Nephron progenitor cell (in vitro differentiated cells): Measurements from ENCODE around the gene PNKD.

Source experiments
- DNase-seq: peaks from one replicate; pipeline ENCODE4 v3.0.0; 2021
- H3K27ac Mint-ChIP-seq: 2 replicates; pipeline ENCODE4 v1.8.0; 2021; ENCODE audit warnings: mild to moderate bottlenecking, moderate library complexity, mixed read lengths
- H3K27me3 Mint-ChIP-seq: 2 replicates; pipeline ENCODE4 v1.8.0; 2021; ENCODE audit warnings: mild to moderate bottlenecking, low read depth, mixed read lengths; ENCODE audit not compliant: poor library complexity
- H3K36me3 Mint-ChIP-seq: 2 replicates; pipeline ENCODE4 v1.8.0; 2021; ENCODE audit warnings: low read depth, mixed read lengths
- H3K4me1 Mint-ChIP-seq: 2 replicates; pipeline ENCODE4 v1.8.0; 2021; ENCODE audit warnings: mixed read lengths
- H3K4me3 Mint-ChIP-seq: 2 replicates; pipeline ENCODE4 v1.8.0; 2021; ENCODE audit warnings: mild to moderate bottlenecking, moderate library complexity, mixed read lengths
- H3K9me3 Mint-ChIP-seq: 2 replicates; pipeline ENCODE4 v1.8.0; 2021; ENCODE audit warnings: mild to moderate bottlenecking, moderate library complexity, mixed read lengths
- TF ChIP-seq, protein P1 (sequence below): fragments of 200-600 bp; sonication (generic); IDR thresholded peaks from 2 replicates; pipeline ENCODE4 v1.5.0; 2021; ENCODE audit warnings: antibody characterized with exemption

PNKD gene

DNA sequence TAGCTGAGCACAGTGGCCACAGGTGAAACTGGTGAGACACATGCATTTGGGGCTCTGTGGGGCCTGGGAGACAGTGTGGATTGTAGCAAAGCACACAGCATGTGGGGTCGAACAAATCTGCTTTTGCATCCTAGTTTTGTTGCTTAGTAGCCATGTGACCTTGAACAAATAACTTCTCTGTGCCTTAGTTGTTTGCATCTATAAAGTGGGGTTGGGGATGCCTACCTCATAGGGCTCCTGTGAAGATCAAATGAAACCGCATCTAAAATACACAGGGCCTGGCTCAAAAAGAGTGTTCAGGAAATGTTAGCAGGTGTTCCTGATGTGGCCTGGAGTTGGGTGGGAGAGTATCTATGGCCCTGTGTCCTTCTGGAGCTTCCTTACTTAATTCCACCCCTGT, 56.0 kb downstream of the PNKD start:
- no peak overlapping the region for H3K4me3 Mint-ChIP-seq
- peaks cover 10% of the 10 kb centered on the region for H3K27me3 Mint-ChIP-seq

DNA sequence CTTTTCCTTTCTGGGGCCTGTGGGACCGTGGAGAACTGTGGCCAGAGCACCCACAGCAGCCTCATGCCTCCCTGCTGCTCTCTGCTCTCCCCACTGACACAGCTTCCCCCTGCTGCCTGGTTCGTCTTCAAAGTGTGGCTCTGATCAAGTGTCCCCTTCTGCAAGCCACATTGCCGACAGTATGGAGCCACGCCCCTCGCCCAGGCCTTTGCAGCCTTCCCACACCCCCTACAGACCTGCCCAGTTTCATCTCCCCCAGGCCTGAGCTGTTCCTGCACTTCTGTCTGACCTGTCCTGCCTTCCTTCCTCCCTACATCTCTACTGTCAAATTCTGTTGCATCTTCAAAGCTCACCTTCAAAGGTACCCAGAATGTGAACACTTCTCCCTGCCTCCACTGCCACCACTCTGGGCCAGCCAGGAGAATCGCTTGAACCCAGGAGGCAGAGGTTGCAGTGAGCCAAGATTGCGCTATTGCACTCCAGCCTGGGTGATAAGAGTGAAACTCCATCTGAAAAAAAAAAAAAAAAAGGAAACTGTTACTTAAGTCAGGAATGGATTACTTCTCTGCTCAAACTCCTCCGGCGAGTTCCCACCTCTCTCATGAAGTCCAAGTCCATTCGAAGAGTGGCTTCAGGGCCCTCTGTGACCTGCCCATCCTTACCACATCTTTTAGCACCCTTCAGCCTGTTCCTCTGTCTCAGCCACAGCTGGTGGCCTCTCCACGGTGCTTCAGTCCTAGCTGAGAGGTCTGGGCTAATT, 57.3 kb downstream of the PNKD start:
- Mint-ChIP-seq H3K36me3 (no peaks in the 10 kb centered on the region), H3K27ac (peak overlapping the region; percentile 88), H3K4me3 (peak overlapping the region; percentile 6), H3K27me3 (peaks cover 15% of the 10 kb centered on the region), H3K9me3 (no peaks in the 10 kb centered on the region), H3K4me1 (peaks cover 84% of the 10 kb centered on the region)
- no peak for DNase-seq
- TF ChIP-seq, protein P1, sequence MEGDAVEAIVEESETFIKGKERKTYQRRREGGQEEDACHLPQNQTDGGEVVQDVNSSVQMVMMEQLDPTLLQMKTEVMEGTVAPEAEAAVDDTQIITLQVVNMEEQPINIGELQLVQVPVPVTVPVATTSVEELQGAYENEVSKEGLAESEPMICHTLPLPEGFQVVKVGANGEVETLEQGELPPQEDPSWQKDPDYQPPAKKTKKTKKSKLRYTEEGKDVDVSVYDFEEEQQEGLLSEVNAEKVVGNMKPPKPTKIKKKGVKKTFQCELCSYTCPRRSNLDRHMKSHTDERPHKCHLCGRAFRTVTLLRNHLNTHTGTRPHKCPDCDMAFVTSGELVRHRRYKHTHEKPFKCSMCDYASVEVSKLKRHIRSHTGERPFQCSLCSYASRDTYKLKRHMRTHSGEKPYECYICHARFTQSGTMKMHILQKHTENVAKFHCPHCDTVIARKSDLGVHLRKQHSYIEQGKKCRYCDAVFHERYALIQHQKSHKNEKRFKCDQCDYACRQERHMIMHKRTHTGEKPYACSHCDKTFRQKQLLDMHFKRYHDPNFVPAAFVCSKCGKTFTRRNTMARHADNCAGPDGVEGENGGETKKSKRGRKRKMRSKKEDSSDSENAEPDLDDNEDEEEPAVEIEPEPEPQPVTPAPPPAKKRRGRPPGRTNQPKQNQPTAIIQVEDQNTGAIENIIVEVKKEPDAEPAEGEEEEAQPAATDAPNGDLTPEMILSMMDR, result no peak

More for the DNA sequence above, 56.0 kb downstream of the PNKD start:
- DNase-seq, result no peak
- Mint-ChIP-seq H3K36me3 (no peaks in the 10 kb centered on the region), H3K9me3 (no peaks in the 10 kb centered on the region), H3K4me1 (peaks cover 82% of the 10 kb centered on the region), H3K27ac (no peak overlapping the region)
- TF ChIP-seq, protein P1, result no peak

DNA sequence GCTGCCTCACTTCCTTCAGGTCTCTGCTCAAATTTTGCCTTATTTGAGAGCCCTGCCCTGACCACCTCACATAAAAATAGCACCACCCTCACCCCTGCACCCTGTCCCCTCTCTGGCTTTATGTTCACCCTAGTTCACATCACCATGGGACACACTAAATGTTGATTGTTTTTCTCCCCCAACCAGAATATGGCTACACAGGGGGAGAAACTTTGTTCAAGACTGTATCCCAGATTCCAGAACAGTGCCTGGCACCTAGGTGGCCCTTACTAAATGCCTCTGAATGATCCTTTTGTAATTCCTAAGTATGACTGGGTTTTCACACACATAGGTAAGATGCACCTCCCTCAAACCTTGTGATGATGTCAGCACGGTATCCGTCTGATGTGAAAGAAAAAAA, 58.0 kb downstream of the PNKD start:
- peak overlapping the region; percentile 94 for H3K27ac Mint-ChIP-seq
- peak overlapping the region; percentile 16 for H3K4me3 Mint-ChIP-seq
- peaks cover 15% of the 10 kb centered on the region for H3K27me3 Mint-ChIP-seq
- no peaks in the 10 kb centered on the region for H3K9me3 Mint-ChIP-seq
- H3K36me3 Mint-ChIP-seq, result peaks cover under 1% of the 10 kb centered on the region
- H3K4me1 Mint-ChIP-seq, result peaks cover 89% of the 10 kb centered on the region
- DNase-seq, result no peak
- TF ChIP-seq, protein P1, result no peak

DNA sequence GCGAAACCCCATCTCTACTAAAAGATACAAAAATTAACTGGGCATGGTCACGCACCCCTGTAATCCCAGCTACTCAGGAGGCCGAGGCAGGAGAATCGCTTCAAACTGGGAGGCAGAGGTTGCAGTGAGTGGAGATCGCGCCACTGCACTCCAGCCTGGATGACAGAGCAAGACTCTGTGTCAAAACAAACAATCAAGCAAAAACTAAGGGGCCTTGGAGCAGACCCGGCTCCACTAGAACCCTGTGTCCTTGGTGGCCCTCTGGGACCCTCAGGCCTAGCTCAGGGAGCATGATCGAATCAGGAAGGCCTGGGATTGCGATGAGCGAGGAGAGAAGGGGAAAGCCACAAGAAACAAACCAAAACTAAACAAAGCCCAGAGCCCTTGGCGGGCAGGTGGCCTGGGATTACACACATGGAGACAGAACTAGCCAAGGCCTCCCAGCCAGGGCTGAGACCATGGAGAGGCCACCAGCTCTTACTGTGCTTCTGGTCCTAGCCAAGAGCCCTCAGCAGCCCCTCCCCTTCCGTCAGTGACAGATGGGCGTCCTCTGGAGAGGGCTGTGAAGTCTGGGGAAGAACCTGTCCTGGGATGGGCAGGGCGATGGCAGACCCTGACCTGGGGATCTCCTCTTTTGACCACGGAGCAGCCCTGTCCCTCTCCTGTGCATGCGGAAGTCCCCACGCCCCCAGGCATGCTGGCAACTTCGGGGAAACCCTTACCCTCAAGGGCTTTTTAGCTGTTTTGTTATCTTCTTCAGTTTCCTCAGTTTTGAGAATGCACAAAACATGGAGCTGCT, 58.9 kb downstream of the PNKD start:
- H3K4me1 Mint-ChIP-seq, result peaks cover 86% of the 10 kb centered on the region
- H3K4me3 Mint-ChIP-seq, result peak overlapping the region; percentile 16

DNA sequence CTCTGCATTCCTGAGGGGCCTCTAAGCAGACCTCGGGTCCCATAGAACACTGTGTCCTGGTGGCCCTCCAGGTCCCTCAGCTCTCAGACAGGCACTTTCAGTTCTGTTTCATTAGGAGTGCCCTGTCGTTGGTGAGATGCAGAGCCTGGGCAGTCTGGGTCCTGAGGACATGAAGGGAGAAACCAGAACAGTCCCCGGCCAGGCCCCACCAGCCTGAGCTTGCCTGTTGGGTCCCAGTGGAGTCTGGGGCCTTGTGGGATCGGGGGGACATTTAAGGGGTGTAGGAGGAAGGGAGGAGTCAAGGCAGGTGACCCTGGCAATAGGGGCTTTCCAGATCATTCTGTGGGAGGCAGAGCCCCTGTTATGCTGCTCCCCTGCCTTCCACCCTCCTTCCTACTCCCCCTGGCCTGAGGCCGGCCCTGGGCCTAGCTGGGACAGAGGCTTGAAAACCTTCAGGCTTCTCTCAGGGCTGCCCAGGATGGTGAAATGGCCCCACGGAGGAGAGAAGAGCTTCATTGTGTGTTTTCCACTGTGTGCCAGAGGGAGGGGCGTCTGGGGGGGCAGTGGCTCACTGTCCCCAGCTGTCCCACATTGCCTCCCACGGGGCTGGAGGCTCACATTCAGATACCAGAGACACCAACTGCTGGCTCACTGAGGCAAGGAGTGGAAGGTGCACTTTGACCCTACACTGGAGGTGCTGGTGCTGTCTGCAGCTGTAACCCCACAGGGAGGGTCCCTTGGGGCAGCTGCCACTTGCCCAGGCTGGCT, 59.7 kb downstream of the PNKD start:
- peaks cover 88% of the 10 kb centered on the region for H3K4me1 Mint-ChIP-seq
- TF ChIP-seq, protein P1, result no peak
- H3K36me3 Mint-ChIP-seq, result peaks cover 9% of the 10 kb centered on the region
- no peaks in the 10 kb centered on the region for H3K9me3 Mint-ChIP-seq
- DNase-seq, result no peak
- H3K27ac Mint-ChIP-seq, result peak overlapping the region; percentile 92
- H3K4me3 Mint-ChIP-seq, result no peak overlapping the region
- H3K27me3 Mint-ChIP-seq, result peaks cover 12% of the 10 kb centered on the region

More for the DNA sequence above, 58.9 kb downstream of the PNKD start:
- TF ChIP-seq, protein P1, result no peak
- Mint-ChIP-seq H3K9me3 (no peaks in the 10 kb centered on the region), H3K27ac (peak overlapping the region; percentile 94), H3K36me3 (peaks cover 7% of the 10 kb centered on the region), H3K27me3 (peaks cover 12% of the 10 kb centered on the region)
- DNase-seq, result no peak
